22Rv1 (cell line): ENCODE data around the gene HIVEP3.
A peak's percentile ranks its signal among the peaks of the same experiment; 100 is the strongest.

Source experiments
- H3K27ac ChIP-seq: fragments of 450-650 bp; 2 replicates; pipeline ENCODE4 v1.5.1; 2017
- CTCF ChIP-seq: fragments of 450-650 bp; IDR thresholded peaks from 2 replicates; pipeline ENCODE4 v1.5.1; 2017; ENCODE audit warnings: mild to moderate bottlenecking
- ZFX ChIP-seq: fragments of 450-650 bp; IDR thresholded peaks from 2 replicates; pipeline ENCODE4 v1.6.1; 2017; ENCODE audit warnings: antibody characterized with exemption, borderline replicate concordance

HIVEP3 gene

GRCh38 chr1:41580021-41580420 lies 338.7 kb downstream of the HIVEP3 start:
- H3K27ac ChIP-seq, result no peak overlapping the region

GRCh38 chr1:41578712-41579335 lies 339.9 kb downstream of the HIVEP3 start:
- TF ChIP-seq CTCF, result peak; percentile 65
- TF ChIP-seq ZFX, result no peak
- H3K27ac ChIP-seq, result no peak overlapping the region

More at GRCh38 chr1:41580021-41580420, 338.7 kb downstream of the HIVEP3 start:
- no peak for TF ChIP-seq ZFX
- TF ChIP-seq CTCF, result no peak

GRCh38 chr1:41576620-41577019 lies 342.1 kb downstream of the HIVEP3 start:
- H3K27ac ChIP-seq, result no peak overlapping the region
- TF ChIP-seq ZFX (no peak), CTCF (no peak)

- no peak for TF ChIP-seq ZFX
- no peak for TF ChIP-seq CTCF
- H3K27ac ChIP-seq, result no peak overlapping the region
Observed at GRCh38 chr1:41576206-41576605, 342.5 kb downstream of the HIVEP3 start.

- TF ChIP-seq ZFX, result no peak
- no peak for TF ChIP-seq CTCF
- no peak overlapping the region for H3K27ac ChIP-seq
Observed at GRCh38 chr1:41574842-41575241, 343.9 kb downstream of the HIVEP3 start.

- TF ChIP-seq ZFX (no peak), CTCF (peak; percentile 95)
- H3K27ac ChIP-seq, result no peak overlapping the region
Observed at GRCh38 chr1:41573785-41574713, 344.7 kb downstream of the HIVEP3 start.

GRCh38 chr1:41573194-41573593 lies 345.5 kb downstream of the HIVEP3 start:
- H3K27ac ChIP-seq, result no peak overlapping the region

More at GRCh38 chr1:41573194-41573593, 345.5 kb downstream of the HIVEP3 start:
- no peak for TF ChIP-seq CTCF
- no peak for TF ChIP-seq ZFX
